B cell (primary cell): ENCODE results near the gene TCF12. TPM values are rescaled to one million over a fixed set of nuclear protein-coding genes. Genes with fewer than 3 reads are reported as not detected.

ENCODE experiments used
- ATAC-seq: fragments of 200-7000 bp; cut with Tn5 transposase; one replicate; pipeline ENCODE4 v1.10.0; 2021; ENCODE audit warnings: low read depth, mild to moderate bottlenecking, moderate number of reproducible peaks, moderate library complexity
- CTCF ChIA-PET: fragments of 350-600 bp; sonication (Branson Sonifier 250); formaldehyde crosslinking; loops from one replicate; lab custom pipeline; 2021; ENCODE audit warnings: antibody characterized with exemption, inconsistent platforms; lab: Charles Lee
- POLR2A ChIA-PET: fragments of 350-600 bp; sonication (Branson Sonifier 250); formaldehyde crosslinking; loops from one replicate; lab custom pipeline; 2021; ENCODE audit warnings: antibody characterized with exemption; lab: Charles Lee
- DNase-seq: peaks from one replicate; pipeline ENCODE4 v3.0.0; 2013
- H2AFZ ChIP-seq: 2 replicates; pipeline ENCODE4 v1.6.1; 2012; ENCODE audit warnings: mild to moderate bottlenecking, low read depth, low read length; ENCODE audit not compliant: insufficient read depth, poor library complexity, severe bottlenecking
- H3K27ac ChIP-seq, 2 donors: 1 replicate in 1 of 2; 2 replicates in 1 of 2; pipeline ENCODE4 v1.5.1; 2012 to 2013; ENCODE audit warnings: low read length in 2 of 2, mild to moderate bottlenecking in 2 of 2, moderate library complexity in 1 of 2
- H3K27me3 ChIP-seq, 4 experiments: fragments of 200-600 bp in 1 of 4; sonication (generic) in 1 of 4; replicated peaks in 1 of 4; 1 replicate in 2 of 4; 2 replicates in 2 of 4; pipeline versions ENCODE4 v1.6.1 to v1.7.0; 2013 to 2016; ENCODE audit warnings: low read length in 3 of 4, mild to moderate bottlenecking in 2 of 4, mixed read lengths in 1 of 4, moderate library complexity in 1 of 4; ENCODE audit not compliant: insufficient read depth in 4 of 4, control insufficient read depth in 3 of 4; ENCODE audit errors: control extremely low read depth in 1 of 4
- H3K36me3 ChIP-seq, 2 experiments: replicated peaks in 1 of 2; 1 replicate in 1 of 2; 2 replicates in 1 of 2; pipeline versions ENCODE4 v1.6.1 to v1.7.1; 2013; ENCODE audit warnings: low read length in 1 of 2; ENCODE audit not compliant: insufficient read depth in 2 of 2, control insufficient read depth in 1 of 2; ENCODE audit errors: control extremely low read depth in 1 of 2, extremely low read depth in 1 of 2
- H3K4me1 ChIP-seq, 2 donors: fragments of 200-600 bp in 1 of 2; sonication (generic) in 1 of 2; 1 replicate in 1 of 2; 2 replicates in 1 of 2; pipeline versions ENCODE4 v1.5.1 to v1.6.1; 2013 to 2017; ENCODE audit warnings: low read length in 2 of 2; ENCODE audit not compliant: control insufficient read depth in 2 of 2, insufficient read depth in 2 of 2
- H3K4me2 ChIP-seq: replicated peaks from 2 replicates; pipeline ENCODE3; 2012; ENCODE audit warnings: mild to moderate bottlenecking, low read depth, low read length; ENCODE audit not compliant: poor library complexity, severe bottlenecking
- H3K4me3 ChIP-seq, 5 experiments: fragments of 200-600 bp in 1 of 5; sonication (generic) in 1 of 5; 1 replicate in 3 of 5; 2 replicates in 2 of 5; pipeline versions ENCODE4 v1.5.1 to v1.7.0; 2011 to 2016; ENCODE audit warnings: low read length in 4 of 5, mild to moderate bottlenecking in 4 of 5, low read depth in 2 of 5, control low read depth in 1 of 5, moderate library complexity in 1 of 5; ENCODE audit not compliant: insufficient read depth in 1 of 5; ENCODE audit errors: control extremely low read depth in 1 of 5, extremely low read depth in 1 of 5
- H3K79me2 ChIP-seq: fragments of 200-600 bp; sonication (generic); one replicate; pipeline ENCODE4 v1.6.0; 2016; ENCODE audit warnings: low read length; ENCODE audit not compliant: control insufficient read depth, insufficient read depth
- H3K9ac ChIP-seq: fragments of 200-600 bp; sonication (generic); 2 replicates; pipeline ENCODE4 v1.6.1; 2017; ENCODE audit warnings: mild to moderate bottlenecking, low read length, moderate library complexity
- H3K9me3 ChIP-seq, 3 donors: one replicate each; pipeline versions ENCODE4 v1.6.1 to v1.7.1; 2013; ENCODE audit warnings: low read length in 2 of 3; ENCODE audit not compliant: control insufficient read depth in 2 of 3, insufficient read depth in 1 of 3; ENCODE audit errors: control extremely low read depth in 1 of 3
- H4K20me1 ChIP-seq: 2 replicates; pipeline ENCODE4 v1.6.0; 2012; ENCODE audit warnings: mild to moderate bottlenecking, low read length; ENCODE audit not compliant: insufficient read depth, control insufficient read depth, poor library complexity, severe bottlenecking
- H3K27ac Mint-ChIP-seq: one replicate; pipeline ENCODE4 v1.8.0; 2021; ENCODE audit warnings: mixed read lengths
- H3K27me3 Mint-ChIP-seq: one replicate; pipeline ENCODE4 v1.8.0; 2021; ENCODE audit warnings: mixed read lengths
- H3K4me1 Mint-ChIP-seq: one replicate; pipeline ENCODE4 v1.8.0; 2021; ENCODE audit warnings: mixed read lengths
- H3K4me3 Mint-ChIP-seq: one replicate; pipeline ENCODE4 v1.8.0; 2021; ENCODE audit warnings: mixed read lengths
- H3K9me3 Mint-ChIP-seq: one replicate; pipeline ENCODE4 v1.8.0; 2022; ENCODE audit warnings: mixed read lengths; ENCODE audit not compliant: insufficient read depth
- CTCF ChIP-seq: fragments of 200-600 bp; IDR thresholded peaks from one replicate; pipeline ENCODE4 v1.8.0; 2022; ENCODE audit warnings: antibody characterized with exemption, mild to moderate bottlenecking
- EZH2 ChIP-seq: IDR thresholded peaks from 2 replicates; pipeline ENCODE4 v1.6.1; 2012; ENCODE audit warnings: borderline replicate concordance, low read depth, mild to moderate bottlenecking, moderate library complexity, low read length; ENCODE audit not compliant: insufficient read depth, poor library complexity, severe bottlenecking
- WGBS: methylation state at CpG from one replicate; pipeline ENCODE4 v1.1.5; 2013; ENCODE audit warnings: missing lambda C conversion rate; ENCODE audit not compliant: insufficient coverage; 5-methylcytosine and 5-hydroxymethylcytosine counted together
- intact Hi-C: fragments of 100-400 bp; cut with micrococcal nuclease; formaldehyde crosslinking; loops from one replicate; pipeline ENCODE4 v1.10.0; 2022
- polyA plus RNA-seq: library from polyadenylated mRNA; depleted of rRNA; stranded (reverse); fragments of >200 nt; gene quantifications from 2 replicates; pipeline ENCODE4 v1.2.3, GENCODE V29; 2012
- total RNA-seq, 2 donors: library from RNA; stranded (reverse); fragments of 120-200 nt in 1 of 2; gene quantifications; 1 replicate in 1 of 2; 2 replicates in 1 of 2; pipeline versions ENCODE4 v1.2.3 to v1.2.4, GENCODE V29; 2013 to 2022

The TCF12 gene
- total and polyA plus RNA-seq, 2 donors (not counting 1 experiment from before 2014, with no cell fraction given): 27.1 to 131 TPM

- H3K4me1 Mint-ChIP-seq: peaks cover 34% of the 10 kb centered on the region
- WGBS: 100% methylated on average over 1 of the region's 2 CpGs
- peaks cover 0 to 2% of the 10 kb centered on the region in 2 donors for H3K4me1 ChIP-seq
- no peak overlapping the region for H3K27ac ChIP-seq
- no peak for TF ChIP-seq EZH2
- no peak for TF ChIP-seq CTCF
- peaks cover 33% of the 10 kb centered on the region for H4K20me1 ChIP-seq
- DNase-seq (no peak), ATAC-seq (no peak)
- ChIA-PET CTCF (no interaction called here), POLR2A (no interaction called here)
- no peak overlapping the region for H3K27ac Mint-ChIP-seq
- no peaks in the 10 kb centered on the region for H3K36me3 ChIP-seq
- no peak overlapping the region for H3K9ac ChIP-seq
- H3K4me2 ChIP-seq: no peak overlapping the region
- H3K27me3 Mint-ChIP-seq: no peaks in the 10 kb centered on the region
- peaks cover 95% of the 10 kb centered on the region for H3K79me2 ChIP-seq
- no peaks in the 10 kb centered on the region for H3K9me3 Mint-ChIP-seq
- H3K4me3 ChIP-seq: no peak overlapping the region
- no peak overlapping the region for H3K4me3 Mint-ChIP-seq
- H2AFZ ChIP-seq: no peak overlapping the region
- intact Hi-C loops: no loop called here
- no peaks in the 10 kb centered on the region for H3K9me3 ChIP-seq
- H3K27me3 ChIP-seq: no peaks in the 10 kb centered on the region
Observed at GRCh38 chr15:56963126-56963525, 44.7 kb downstream of the TCF12 start.

DNA sequence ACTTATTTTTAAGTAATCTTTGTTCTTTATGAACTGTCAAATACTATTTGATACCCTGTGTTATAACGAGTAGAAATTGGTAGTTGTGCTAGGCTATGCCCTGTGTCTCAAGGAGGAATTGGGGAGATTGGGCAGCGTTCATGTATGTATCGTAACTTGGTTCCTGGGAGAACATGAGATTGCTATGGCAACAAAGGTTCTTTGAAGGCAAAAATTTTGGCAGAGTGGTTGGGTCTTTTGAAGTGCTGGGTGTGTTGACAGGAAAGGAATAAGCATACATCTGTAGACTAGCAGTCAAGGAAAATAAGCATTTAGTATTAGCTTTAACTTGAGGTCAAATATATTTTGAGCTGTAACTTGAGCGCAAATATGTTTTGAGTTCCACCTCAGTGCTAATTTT lies 45.3 kb downstream of the TCF12 start:
- WGBS: 94% methylated on average over 3 of the region's 4 CpGs
- no peak overlapping the region for H3K4me2 ChIP-seq
- TF ChIP-seq CTCF (no peak), EZH2 (no peak)
- Mint-ChIP-seq H3K27me3 (no peaks in the 10 kb centered on the region), H3K4me3 (no peak overlapping the region), H3K4me1 (peaks cover 38% of the 10 kb centered on the region), H3K27ac (no peak overlapping the region), H3K9me3 (no peaks in the 10 kb centered on the region)
- H3K36me3 ChIP-seq: no peaks in the 10 kb centered on the region
- H3K27me3 ChIP-seq: no peaks in the 10 kb centered on the region
- no peak overlapping the region for H3K9ac ChIP-seq
- CTCF ChIA-PET: no interaction called here
- no peak overlapping the region for H3K27ac ChIP-seq
- POLR2A ChIA-PET: no interaction called here
- H3K4me3 ChIP-seq: no peak overlapping the region
- no peak for DNase-seq
- H2AFZ ChIP-seq: no peak overlapping the region
- intact Hi-C loops: no loop called here
- peaks cover 34% of the 10 kb centered on the region for H4K20me1 ChIP-seq
- no peak for ATAC-seq
- peaks cover 0 to 2% of the 10 kb centered on the region in 2 donors for H3K4me1 ChIP-seq
- H3K79me2 ChIP-seq: peaks cover 94% of the 10 kb centered on the region
- no peaks in the 10 kb centered on the region for H3K9me3 ChIP-seq
